ENCODE measurements around the gene NDUFAF8.

NDUFAF8 gene

GRCh38 chr17:81278831-81279230, 39.7 kb downstream of the NDUFAF8 start:
- DNase-seq, result no peak

DNA sequence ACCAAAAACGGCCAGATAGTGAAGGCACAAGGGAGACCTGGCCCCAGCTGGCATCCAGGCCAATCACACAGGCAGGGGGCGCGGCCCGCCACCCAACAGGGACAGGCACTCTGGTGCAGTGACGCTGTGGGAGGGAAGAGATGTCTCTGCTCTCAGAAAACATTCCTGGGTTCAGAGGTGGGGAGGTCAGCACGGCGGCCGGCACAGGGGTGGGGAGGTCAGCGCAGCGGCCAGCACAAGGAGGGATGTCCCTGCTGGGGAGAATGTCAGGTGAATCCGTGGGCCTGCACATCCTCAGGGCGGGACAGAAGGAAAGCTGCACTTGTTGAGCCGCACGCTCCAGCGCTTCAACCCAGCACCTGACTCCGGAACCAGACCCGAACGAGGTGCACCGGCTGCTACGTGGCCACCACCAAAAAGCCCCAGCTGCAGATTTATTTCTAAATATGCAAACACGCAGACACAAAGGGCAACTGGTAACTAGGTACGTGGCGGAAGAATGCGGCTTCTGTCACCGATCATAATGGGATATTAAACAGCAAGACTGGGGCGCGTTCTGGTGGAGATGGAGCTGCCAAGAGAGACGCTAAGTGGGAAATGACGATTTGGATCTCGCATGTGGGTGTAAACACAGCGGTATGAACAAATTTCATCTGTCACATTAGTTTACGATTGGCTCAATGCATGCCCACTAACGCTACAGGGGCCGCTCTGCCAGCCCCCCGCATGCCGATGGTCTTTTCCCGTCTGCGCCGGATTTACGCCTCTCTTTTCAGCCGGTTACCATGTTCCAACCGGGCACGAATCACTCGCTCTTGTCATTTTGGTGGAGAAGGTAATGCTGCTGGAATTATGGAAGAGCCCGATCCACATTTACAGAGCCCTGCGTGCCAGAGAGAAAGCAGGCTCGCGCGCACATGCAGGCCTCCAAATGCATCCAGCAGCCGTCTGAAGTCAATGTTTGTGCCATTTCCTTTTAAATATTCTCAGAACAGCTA, 40.5 kb downstream of the NDUFAF8 start:
- no peak for DNase-seq

DNA sequence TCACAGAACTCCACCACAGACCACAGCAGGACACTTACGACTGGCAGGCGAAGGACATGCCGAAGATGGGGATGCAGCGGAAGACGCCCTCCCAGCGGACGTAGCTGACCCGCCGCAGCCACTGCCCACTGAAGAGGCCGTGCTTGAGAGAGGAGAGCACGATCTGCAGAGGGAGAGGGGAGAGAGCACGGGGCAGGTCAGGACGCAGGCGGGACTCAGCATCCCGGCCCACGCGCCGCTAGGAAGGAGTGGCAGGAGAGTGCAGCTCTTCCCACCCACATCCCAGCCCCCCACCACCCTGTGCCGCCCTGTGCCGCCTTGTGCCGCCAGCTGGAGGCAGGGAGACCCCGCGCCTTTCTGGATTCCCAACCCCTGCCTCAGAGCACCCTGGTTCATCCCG, 41.5 kb downstream of the NDUFAF8 start:
- no peak for DNase-seq

DNA sequence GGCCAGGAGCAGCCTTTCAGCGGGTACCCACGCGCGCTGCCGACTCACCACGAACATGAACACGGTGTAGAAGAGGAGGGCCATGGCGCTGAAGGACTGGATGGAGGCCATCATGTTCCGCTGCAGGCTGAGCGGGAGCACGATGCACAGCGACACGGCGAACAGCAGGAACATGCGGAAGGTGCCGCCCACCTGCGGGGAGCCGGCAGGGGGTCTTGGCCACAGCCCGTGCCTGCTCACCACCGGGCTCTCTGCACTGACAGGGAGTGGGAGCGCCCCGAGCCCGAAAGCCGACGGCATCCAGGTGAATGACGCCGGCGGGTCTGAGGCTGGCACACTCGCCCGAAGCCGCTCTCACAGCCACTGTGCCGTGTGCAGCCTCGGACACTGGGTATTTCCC, 43.0 kb downstream of the NDUFAF8 start:
- DNase-seq, result no peak

DNA sequence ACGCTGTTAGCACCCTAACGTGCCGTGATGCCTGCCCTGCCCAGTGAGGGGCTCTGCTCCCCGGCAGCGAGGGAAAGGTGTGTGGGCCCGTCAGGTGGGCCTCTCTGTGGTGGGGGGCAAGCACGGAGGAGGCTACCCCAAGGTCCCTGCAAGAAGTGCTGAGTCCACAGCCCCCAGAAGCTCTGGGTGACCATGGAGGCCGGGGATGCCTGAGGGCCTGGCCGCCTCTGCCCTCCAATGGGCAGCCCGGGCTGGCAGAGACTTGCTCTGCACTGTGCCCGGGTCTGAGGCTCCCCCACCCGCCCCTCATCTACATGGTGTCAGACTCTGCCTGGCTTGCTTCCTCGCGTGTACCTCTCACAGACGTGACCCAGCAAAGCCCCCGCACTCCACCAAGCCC, 43.8 kb downstream of the NDUFAF8 start:
- no peak for DNase-seq

- no peak for DNase-seq
Observed at GRCh38 chr17:81285179-81285878, 46.2 kb downstream of the NDUFAF8 start.

- DNase-seq, result no peak
Observed at GRCh38 chr17:81285894-81286293, 46.8 kb downstream of the NDUFAF8 start.

- no peak for DNase-seq
Observed at GRCh38 chr17:81286491-81287145, 47.5 kb downstream of the NDUFAF8 start.

DNA sequence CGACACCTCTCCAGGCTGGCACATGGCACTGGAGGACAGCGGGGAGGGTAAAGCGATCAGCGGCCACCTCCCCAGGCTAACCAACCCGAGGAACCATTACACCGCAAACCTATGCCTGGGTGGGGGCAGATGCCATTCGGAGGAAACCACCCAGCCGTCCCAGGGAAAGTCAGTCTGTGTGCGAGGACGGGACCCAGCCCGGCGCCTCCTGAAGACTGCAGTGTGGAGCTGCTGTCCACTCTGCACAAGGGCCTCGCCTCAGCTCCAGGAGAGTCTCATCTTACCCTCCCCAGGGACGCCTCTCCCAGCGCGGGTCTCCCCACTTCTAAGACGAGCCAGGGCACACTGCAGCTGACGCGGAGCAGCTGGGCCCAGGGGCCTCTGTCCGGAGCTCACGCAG, 48.0 kb downstream of the NDUFAF8 start:
- DNase-seq, result no peak

DNA sequence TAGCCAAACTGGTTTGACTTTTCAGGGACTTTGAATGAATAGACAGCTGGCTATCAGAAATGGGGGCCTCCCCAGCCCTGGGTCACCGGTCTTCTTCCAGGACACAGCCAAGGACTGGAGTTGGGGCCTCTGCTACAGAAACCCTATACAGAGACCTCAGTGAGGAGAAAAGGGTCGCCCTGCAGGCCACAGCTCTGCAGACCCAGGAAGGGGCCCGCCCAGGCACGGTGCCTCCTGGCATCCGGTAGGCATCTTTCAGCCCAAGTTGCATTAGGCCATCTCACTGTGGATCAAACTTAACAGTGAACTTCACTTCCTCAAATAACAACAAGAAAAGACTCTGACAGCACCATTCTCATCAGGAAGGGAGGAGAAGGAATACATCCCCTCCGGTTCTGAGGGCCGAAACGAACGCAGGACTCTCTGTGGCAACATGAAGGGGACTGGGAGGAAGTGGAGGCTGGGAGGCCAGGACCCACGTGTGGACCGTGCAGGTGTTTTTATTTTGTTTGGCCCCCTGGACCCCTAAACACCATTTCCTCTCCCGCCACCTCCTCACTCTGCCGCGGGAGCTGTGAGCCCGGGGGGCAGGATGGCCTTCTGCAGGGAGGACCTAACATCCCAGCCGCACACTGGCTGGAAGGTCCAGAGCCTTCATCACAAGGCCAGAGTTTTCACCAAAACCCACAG, 48.8 kb downstream of the NDUFAF8 start:
- DNase-seq, result no peak

DNA sequence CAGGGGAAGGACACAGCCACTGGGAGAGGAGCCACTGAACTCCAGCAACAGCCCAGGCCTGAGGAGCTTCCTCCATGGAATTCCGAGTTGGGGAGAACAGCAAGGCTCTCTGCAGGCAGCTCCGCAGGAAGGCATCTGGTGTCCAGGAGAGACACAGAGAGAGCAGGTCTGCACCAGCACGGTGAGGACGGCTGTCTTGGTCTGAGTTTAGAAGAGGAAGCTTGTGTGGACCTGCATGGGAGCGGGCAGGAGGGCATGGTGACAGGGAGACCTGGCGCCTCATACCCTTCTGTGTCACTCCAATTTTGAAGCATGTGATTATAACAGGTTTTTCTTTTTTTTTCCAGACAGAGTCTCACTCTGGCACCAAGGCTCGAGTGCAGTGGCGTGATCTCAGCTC, 49.6 kb downstream of the NDUFAF8 start:
- DNase-seq, result no peak

DNA sequence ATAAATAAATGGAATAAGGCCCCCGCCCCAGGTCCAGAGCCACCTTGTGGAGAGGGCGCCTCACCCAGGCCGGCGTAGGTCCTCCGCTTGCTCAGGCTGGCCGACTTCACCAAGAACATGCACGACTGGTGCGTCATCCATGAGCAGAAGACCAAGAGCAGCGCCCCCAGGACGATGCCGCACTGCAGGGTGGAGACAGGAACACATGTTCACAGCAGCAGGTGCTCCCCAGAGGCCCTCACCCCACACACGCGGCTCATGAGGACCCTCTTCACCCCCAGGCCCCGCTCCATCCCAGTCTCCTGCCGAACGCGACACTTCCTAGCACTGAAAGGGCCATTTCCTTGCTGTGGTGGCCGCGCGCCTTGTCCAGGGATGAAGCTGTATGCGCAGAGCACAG, 50.5 kb downstream of the NDUFAF8 start:
- no peak for DNase-seq

DNA sequence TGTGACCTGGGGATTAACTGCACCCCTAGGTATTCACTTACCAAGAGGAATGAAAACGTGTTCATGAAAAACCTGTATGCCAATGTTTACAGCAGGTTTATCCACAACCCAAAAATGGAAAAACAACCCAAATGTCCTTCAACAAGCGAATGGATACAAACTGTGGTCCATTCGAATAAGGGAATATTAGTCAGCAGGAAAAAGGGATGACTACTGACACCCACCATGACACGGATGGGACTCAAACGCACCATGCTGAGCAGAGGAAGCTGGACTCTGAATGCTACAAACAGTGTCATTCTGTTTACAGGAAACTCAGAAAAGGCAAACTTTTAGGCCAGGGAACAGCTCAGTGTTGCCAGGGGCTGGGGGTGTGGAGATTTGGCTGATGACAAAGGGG, 51.1 kb downstream of the NDUFAF8 start:
- DNase-seq, result no peak
